SK-N-SH (cell line): ENCODE data around the gene PBRM1. TPM values are rescaled to one million over a fixed set of nuclear protein-coding genes. Genes with fewer than 3 reads are reported as not detected.

Experiments
- CTCF ChIA-PET: fragments of 300-600, 350-600 bp; formaldehyde crosslinking; extraction: SDS; loops from one replicate; lab custom pipeline; 2021; lab: Yijun Ruan, JAX
- POLR2A ChIA-PET: fragments of 350-600 bp; sonication (Branson Sonifier 250); formaldehyde crosslinking; extraction: SDS; loops from one replicate; lab custom pipeline; 2020; ENCODE audit warnings: antibody characterized with exemption, inconsistent platforms; lab: Yijun Ruan, JAX
- DNase-seq: peaks from one replicate; pipeline ENCODE4 v3.0.0; 2012
- H2AFZ ChIP-seq: fragments of 200-600 bp; sonication (generic); 2 replicates; pipeline ENCODE4 v1.8.1; 2016; ENCODE audit warnings: antibody characterized with exemption, mild to moderate bottlenecking, low read depth
- H3F3A ChIP-seq: fragments of 200-600 bp; sonication (generic); replicated peaks from 2 replicates; pipeline ENCODE3; 2016; ENCODE audit warnings: antibody characterized with exemption, mild to moderate bottlenecking; ENCODE audit not compliant: insufficient read depth
- H3K27ac ChIP-seq, 2 experiments: fragments of 200-500 bp in 1 of 2; fragments of 200-600 bp in 1 of 2; sonication (Bioruptor generic) in 1 of 2; sonication (generic), shearing (Covaris generic) in 1 of 2; 2 replicates each; pipeline versions ENCODE4 v1.5.1 to v1.6.1; 2014 to 2016; ENCODE audit warnings: low read depth in 2 of 2, inconsistent platforms in 1 of 2, low read length in 1 of 2, mild to moderate bottlenecking in 1 of 2, mixed read lengths in 1 of 2
- H3K27me3 ChIP-seq: fragments of 200-600 bp; sonication (generic), shearing (Covaris generic); 2 replicates; pipeline ENCODE4 v1.6.1; 2016; ENCODE audit warnings: mixed run types; ENCODE audit not compliant: insufficient read depth
- H3K36me3 ChIP-seq, 2 experiments: fragments of 200-500 bp in 1 of 2; fragments of 200-600 bp in 1 of 2; sonication (Bioruptor generic) in 1 of 2; sonication (generic) in 1 of 2; replicated peaks in 1 of 2; 2 replicates each; pipeline versions ENCODE3 to v1.5.1; 2014 to 2016; ENCODE audit warnings: low read length in 1 of 2, mild to moderate bottlenecking in 1 of 2; ENCODE audit not compliant: insufficient read depth in 2 of 2, control insufficient read depth in 1 of 2
- H3K4me1 ChIP-seq, 2 experiments: fragments of 200-500 bp in 1 of 2; fragments of 200-600 bp in 1 of 2; sonication (Bioruptor generic) in 1 of 2; sonication (generic), shearing (Covaris generic) in 1 of 2; 2 replicates each; pipeline versions ENCODE4 v1.5.1 to v1.6.1; 2014 to 2016; ENCODE audit warnings: low read depth in 1 of 2, low read length in 1 of 2, mixed run types in 1 of 2; ENCODE audit not compliant: insufficient read depth in 2 of 2, control insufficient read depth in 1 of 2
- H3K4me2 ChIP-seq: fragments of 200-600 bp; sonication (generic), shearing (Covaris generic); 2 replicates; pipeline ENCODE4 v1.6.1; 2017; ENCODE audit warnings: mixed run types
- H3K4me3 ChIP-seq, 2 experiments: fragments of 200-500 bp in 1 of 2; fragments of 200-600 bp in 1 of 2; sonication (Bioruptor generic) in 1 of 2; sonication (generic), shearing (Covaris generic) in 1 of 2; 2 replicates each; pipeline versions ENCODE4 v1.5.1 to v1.8.1; 2014 to 2016; ENCODE audit warnings: low read depth in 2 of 2, inconsistent platforms in 1 of 2, low read length in 1 of 2, mild to moderate bottlenecking in 1 of 2, mixed read lengths in 1 of 2, moderate library complexity in 1 of 2
- H3K79me2 ChIP-seq: fragments of 200-600 bp; sonication (generic); 2 replicates; pipeline ENCODE4 v1.8.1; 2017; ENCODE audit warnings: mild to moderate bottlenecking; ENCODE audit not compliant: insufficient read depth
- H3K9ac ChIP-seq: fragments of 200-600 bp; sonication (generic); 2 replicates; pipeline ENCODE4 v1.6.1; 2017; ENCODE audit warnings: mixed run types
- H3K9me2 ChIP-seq: fragments of 200-600 bp; sonication (generic); 2 replicates; pipeline ENCODE4 v1.6.1; 2017; ENCODE audit warnings: mixed run types
- H3K9me3 ChIP-seq: fragments of 200-600 bp; sonication (generic); 2 replicates; pipeline ENCODE4 v1.6.1; 2017; ENCODE audit warnings: mixed run types, mild to moderate bottlenecking, moderate library complexity
- H4K20me1 ChIP-seq: fragments of 200-600 bp; sonication (generic); 2 replicates; pipeline ENCODE4 v1.6.1; 2017; ENCODE audit warnings: mild to moderate bottlenecking, mixed run types; ENCODE audit not compliant: insufficient read depth
- CHD2 ChIP-seq: fragments of 150-350 bp; IDR thresholded peaks from 2 replicates; pipeline ENCODE4 v1.6.1; 2018; ENCODE audit warnings: low read length; ENCODE audit not compliant: partially characterized antibody
- CTCF ChIP-seq: fragments of 200-600 bp; sonication (generic); IDR thresholded peaks from 2 replicates; pipeline ENCODE4 v1.6.1; 2017; ENCODE audit warnings: antibody characterized with exemption, mild to moderate bottlenecking, moderate library complexity
- EP300 ChIP-seq, 2 experiments: IDR thresholded peaks; 2 replicates each; pipeline versions ENCODE4 v1.4.0 to v1.6.1; 2012; ENCODE audit warnings: borderline replicate concordance in 1 of 2, low read depth in 1 of 2, low read length in 1 of 2
- EZH2phosphoT487 ChIP-seq: fragments of 200-600 bp; sonication (generic); IDR thresholded peaks from 2 replicates; pipeline ENCODE4 v1.6.1; 2017; ENCODE audit warnings: low read depth, mixed run types, mild to moderate bottlenecking, antibody characterized with exemption, moderate library complexity, borderline replicate concordance
- FOSL2 ChIP-seq: IDR thresholded peaks from 2 replicates; pipeline ENCODE4 v1.4.0; 2012; ENCODE audit warnings: low read depth, mild to moderate bottlenecking, moderate library complexity, borderline replicate concordance
- FOXM1 ChIP-seq: IDR thresholded peaks from 2 replicates; pipeline ENCODE4 v1.4.0; 2012; ENCODE audit warnings: low read depth, mild to moderate bottlenecking
- GABPA ChIP-seq: IDR thresholded peaks from 2 replicates; pipeline ENCODE4 v1.4.0; 2012; ENCODE audit warnings: low read depth, mild to moderate bottlenecking
- JUND ChIP-seq: IDR thresholded peaks from 2 replicates; pipeline ENCODE4 v1.4.0; 2012
- MEF2A ChIP-seq: IDR thresholded peaks from 2 replicates; pipeline ENCODE4 v1.4.0; 2012; ENCODE audit warnings: low read depth, borderline replicate concordance
- MXI1 ChIP-seq: IDR thresholded peaks from 2 replicates; pipeline ENCODE4 v1.6.1; 2012; ENCODE audit warnings: mild to moderate bottlenecking, low read depth, low read length, improper control_type of control experiment
- PBX3 ChIP-seq: IDR thresholded peaks from 2 replicates; pipeline ENCODE4; 2012
- POLR2AphosphoS5 ChIP-seq: IDR thresholded peaks from 2 replicates; pipeline ENCODE4 v1.6.1; 2012; ENCODE audit warnings: low read depth, low read length
- RAD21 ChIP-seq: IDR thresholded peaks from 2 replicates; pipeline ENCODE4 v1.6.1; 2012; ENCODE audit warnings: mild to moderate bottlenecking, low read length
- RCOR1 ChIP-seq: fragments of 150-350 bp; IDR thresholded peaks from 2 replicates; pipeline ENCODE4 v1.6.1; 2017; ENCODE audit warnings: antibody characterized with exemption, low read length
- RFX5 ChIP-seq: IDR thresholded peaks from 2 replicates; pipeline ENCODE4 v1.6.1; 2012; ENCODE audit warnings: mild to moderate bottlenecking, improper control_type of control experiment, low read length
- RXRA ChIP-seq: IDR thresholded peaks from 2 replicates; pipeline ENCODE4 v1.4.0; 2012; ENCODE audit warnings: low read depth, mild to moderate bottlenecking, borderline replicate concordance
- SIN3A ChIP-seq: IDR thresholded peaks from 2 replicates; pipeline ENCODE4 v1.6.1; 2012; ENCODE audit warnings: low read depth, mild to moderate bottlenecking, low read length, moderate library complexity, borderline replicate concordance
- TAF1 ChIP-seq: IDR thresholded peaks from 2 replicates; pipeline ENCODE4 v1.6.1; 2012; ENCODE audit warnings: low read depth, mild to moderate bottlenecking, low read length, moderate library complexity, borderline replicate concordance
- TCF12 ChIP-seq: IDR thresholded peaks from 2 replicates; pipeline ENCODE4 v1.4.0; 2012
- TEAD4 ChIP-seq: IDR thresholded peaks from 2 replicates; pipeline ENCODE4 v1.4.0; 2012; ENCODE audit warnings: mild to moderate bottlenecking, borderline replicate concordance; ENCODE audit not compliant: insufficient read depth
- USF2 ChIP-seq: fragments of 150-350 bp; IDR thresholded peaks from 2 replicates; pipeline ENCODE4 v1.6.1; 2017; ENCODE audit warnings: antibody characterized with exemption, low read length, low read depth, borderline replicate concordance
- ZBTB33 ChIP-seq: IDR thresholded peaks from 2 replicates; pipeline ENCODE4 v1.4.0; 2012; ENCODE audit warnings: low read depth, borderline replicate concordance
- WGBS: methylation state at CpG from one replicate; pipeline ENCODE4 v1.1.6; 2017; ENCODE audit warnings: low lambda C conversion rate; 5-methylcytosine and 5-hydroxymethylcytosine counted together
- polyA plus RNA-seq, 3 experiments: library from polyadenylated mRNA; depleted of rRNA; stranded (reverse); fragments of >200 nt; gene quantifications; 2 replicates each; pipeline ENCODE4 v1.2.3, GENCODE V29; 2012
- TF ChIP-seq, protein P1 (sequence below): IDR thresholded peaks from 2 replicates; pipeline ENCODE4 v1.4.0; 2012; ENCODE audit warnings: low read depth

Gene PBRM1
- polyA plus RNA-seq, 1 of the 3 experiments (the other 2 are of a cell fraction), result 14.3 TPM

- peak in 1 of 2 experiments; percentile 83; a peak in 1 of 4 replicates for TF ChIP-seq EP300 (IDR thresholded peaks at IDR 0.05; ENCODE audit: borderline replicate concordance in 1 of 2, low read depth in 1 of 2, low read length in 1 of 2)
- no peak for TF ChIP-seq GABPA
- no peak for TF ChIP-seq RAD21
- TF ChIP-seq FOXM1, result no peak
- peak; percentile 58 for TF ChIP-seq PBX3
- TF ChIP-seq RCOR1, result no peak
- TF ChIP-seq TCF12, result peak; percentile 86
- TF ChIP-seq RXRA, result peak; percentile 48; the same call in 1 of the 2 replicates
- TF ChIP-seq FOSL2, result peak; percentile 93
- TF ChIP-seq TEAD4, result peak; percentile 55; the same call in 1 of the 2 replicates
- TF ChIP-seq POLR2AphosphoS5, result no peak; the same call in 1 of the 2 replicates
- no peak for TF ChIP-seq CHD2
- peak; percentile 67; the same call in 1 of the 2 replicates for TF ChIP-seq TAF1
These were observed 14.8 kb downstream of the PBRM1 start (continued) for GRCh38 chr3:52670621-52671521.

DNA sequence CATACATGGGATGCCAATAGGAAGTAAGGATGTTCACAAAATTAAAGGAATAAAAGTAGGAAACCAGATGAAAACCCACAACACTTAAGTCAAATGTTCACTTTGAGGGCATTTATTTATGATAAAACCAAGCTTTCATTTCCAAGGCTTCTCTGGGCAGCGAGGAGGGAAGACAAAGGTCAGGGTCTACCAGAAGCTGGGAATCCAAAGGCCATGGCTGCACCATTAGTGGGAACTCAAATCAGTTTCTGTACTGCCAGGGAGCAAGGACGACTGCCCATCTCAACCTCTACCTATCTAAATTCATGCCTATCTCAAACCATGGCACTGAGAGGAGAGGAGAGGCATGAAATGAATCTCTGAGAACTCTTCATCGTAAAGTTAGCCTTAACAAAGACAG lies 22.6 kb downstream of the PBRM1 start:
- Histone ChIP-seq H3K4me3 (no peak overlapping the region), H4K20me1 (no peaks in the 10 kb centered on the region), H3K4me2 (no peak overlapping the region), H3F3A (peaks cover 5% of the 10 kb centered on the region), H3K27me3 (no peaks in the 10 kb centered on the region), H3K4me1 (no peaks in the 10 kb centered on the region), H2AFZ (no peak overlapping the region), H3K36me3 (peaks cover 30 to 91% of the 10 kb centered on the region in 2 experiments), H3K27ac (no peak overlapping the region), H3K79me2 (peaks cover 47% of the 10 kb centered on the region), H3K9me2 (no peaks in the 10 kb centered on the region), H3K9ac (no peak overlapping the region), H3K9me3 (no peaks in the 10 kb centered on the region)
- TF ChIP-seq TAF1 (no peak), EZH2phosphoT487 (no peak), USF2 (no peak), PBX3 (no peak), TEAD4 (no peak), FOXM1 (no peak), JUND (no peak), ZBTB33 (no peak), RAD21 (no peak), MXI1 (no peak), SIN3A (no peak), CHD2 (no peak), CTCF (no peak), RFX5 (no peak), MEF2A (no peak), RCOR1 (no peak)
- TF ChIP-seq, protein P1, sequence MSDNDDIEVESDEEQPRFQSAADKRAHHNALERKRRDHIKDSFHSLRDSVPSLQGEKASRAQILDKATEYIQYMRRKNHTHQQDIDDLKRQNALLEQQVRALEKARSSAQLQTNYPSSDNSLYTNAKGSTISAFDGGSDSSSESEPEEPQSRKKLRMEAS, result no peak
- POLR2A ChIA-PET, result no interaction called here
- DNase-seq, result no peak
- CTCF ChIA-PET, result no interaction called here
- WGBS, result 93% methylated on average over 3 of the region's 3 CpGs
